GM12878 (cell line): ENCODE data around the gene KPTN. TPM values are rescaled to one million over a fixed set of nuclear protein-coding genes. Genes with fewer than 3 reads are reported as not detected.

Source experiments
- ATAC-seq: fragments of 200-7000 bp; cut with Tn5 transposase; 3 replicates; pipeline ENCODE4 v1.9.1; 2020; ENCODE audit warnings: mild to moderate bottlenecking, moderate library complexity
- BruUV-seq: library from RNA; stranded (reverse); fragments of 400-500 nt; replicated peaks from 2 replicates; lab custom pipeline; 2021; lab: Mats Ljungman, UMichigan
- CTCF ChIA-PET: fragments of 300-600 bp; sonication (Branson Sonifier 250); formaldehyde crosslinking; extraction: SDS; loops from one replicate; lab custom pipeline; 2021; ENCODE audit warnings: inconsistent platforms; lab: Yijun Ruan, JAX
- POLR2A ChIA-PET: fragments of 350-600 bp; formaldehyde crosslinking; extraction: SDS; loops from one replicate; lab custom pipeline; 2021; ENCODE audit warnings: inconsistent platforms; lab: Charles Lee
- RAD21 ChIA-PET: fragments of 300-600 bp; sonication (Branson Sonifier 250); formaldehyde crosslinking; loops from one replicate; lab custom pipeline; 2023; ENCODE audit warnings: antibody characterized with exemption; ENCODE audit not compliant: unreplicated experiment; lab: Charles Lee
- SMC1A ChIA-PET: fragments of 300-600 bp; sonication (Branson Sonifier 250); formaldehyde crosslinking; loops from one replicate; lab custom pipeline; 2023; ENCODE audit not compliant: unreplicated experiment, uncharacterized antibody; lab: Charles Lee
- DNase-seq: peaks from one replicate; pipeline ENCODE4 v3.0.0-alpha.2; 2011; ENCODE audit warnings: low read depth, low spot score
- FAIRE-seq: peaks from 3 replicates; lab custom pipeline; 2011; peaks lifted over from hg19 to GRCh38; lab: Jason Lieb, UNC
- H2AFZ ChIP-seq: 2 replicates; pipeline ENCODE4 v1.6.0; 2011; ENCODE audit warnings: low read depth, low read length, control low read depth; ENCODE audit not compliant: control insufficient read depth
- H3K27ac ChIP-seq: 2 replicates; pipeline ENCODE4 v1.5.1; 2011; ENCODE audit warnings: control low read depth; ENCODE audit not compliant: control insufficient read depth, insufficient read depth
- H3K27me3 ChIP-seq, 2 experiments: replicated peaks in 1 of 2; 2 replicates each; pipeline versions ENCODE4 v1.6.0 to v1.6.1; 2011; ENCODE audit warnings: low read length in 1 of 2; ENCODE audit not compliant: control insufficient read depth in 2 of 2, insufficient read depth in 2 of 2
- H3K36me3 ChIP-seq, 2 experiments: 2 replicates each; pipeline ENCODE4 v1.5.1; 2011; ENCODE audit warnings: low read length in 1 of 2; ENCODE audit not compliant: control insufficient read depth in 2 of 2, insufficient read depth in 2 of 2
- H3K4me1 ChIP-seq: 2 replicates; pipeline ENCODE4 v1.6.1; 2011; ENCODE audit warnings: mild to moderate bottlenecking, low read length, moderate library complexity, mixed read lengths; ENCODE audit not compliant: control insufficient read depth, insufficient read depth
- H3K4me2 ChIP-seq: 2 replicates; pipeline ENCODE4 v1.6.0; 2011; ENCODE audit warnings: control low read depth; ENCODE audit not compliant: control insufficient read depth, insufficient read depth
- H3K4me3 ChIP-seq: fragments of 200-600 bp; sonication (generic); 2 replicates; pipeline ENCODE4 v1.5.1; 2016
- H3K79me2 ChIP-seq: 2 replicates; pipeline ENCODE4 v1.6.0; 2011; ENCODE audit warnings: low read length; ENCODE audit not compliant: control insufficient read depth, insufficient read depth
- H3K9ac ChIP-seq: 2 replicates; pipeline ENCODE4 v1.8.0; 2011; ENCODE audit warnings: low read length, control low read depth, mixed read lengths; ENCODE audit not compliant: control insufficient read depth, insufficient read depth
- H3K9me3 ChIP-seq: replicated peaks from 3 replicates; pipeline ENCODE4 v1.5.1; 2011; ENCODE audit warnings: mild to moderate bottlenecking, low read length; ENCODE audit not compliant: control insufficient read depth, insufficient read depth
- H4K20me1 ChIP-seq: 2 replicates; pipeline ENCODE4 v1.6.0; 2011; ENCODE audit not compliant: control insufficient read depth, insufficient read depth
- MYC ChIP-seq: IDR thresholded peaks from 2 replicates; pipeline ENCODE4 v1.6.1; 2011; ENCODE audit warnings: mild to moderate bottlenecking, low read length, moderate library complexity, inconsistent platforms; ENCODE audit not compliant: insufficient read depth, insufficient replicate concordance, insufficient read length, severe bottlenecking
- SMAD5 ChIP-seq: IDR thresholded peaks from 2 replicates; pipeline ENCODE4 v1.6.1; 2016; ENCODE audit warnings: antibody characterized with exemption, low read depth
- YBX1 ChIP-seq: fragments of 450-650 bp; IDR thresholded peaks from 2 replicates; pipeline ENCODE4 v1.6.1; 2016; ENCODE audit warnings: antibody characterized with exemption
- ZBED1 ChIP-seq: IDR thresholded peaks from 2 replicates; pipeline ENCODE4 v1.6.1; 2016; ENCODE audit warnings: borderline replicate concordance
- WGBS: methylation state at CpG from one replicate; pipeline ENCODE4 v1.1.6; 2016; ENCODE audit warnings: low lambda C conversion rate; ENCODE audit not compliant: insufficient replicate concordance, insufficient coverage; ENCODE audit errors: missing lambda C conversion rate; 5-methylcytosine and 5-hydroxymethylcytosine counted together
- in situ Hi-C: fragments of 300-500 bp; cut with MboI; formaldehyde crosslinking; loops from 9 replicates; pipeline ENCODE4 v1.14.3; 2018; ENCODE audit warnings: mixed read lengths
- intact Hi-C: fragments of 100-400 bp; cut with micrococcal nuclease; formaldehyde crosslinking; loops from one replicate; pipeline ENCODE4 v1.14.2; 2022; ENCODE audit not compliant: unreplicated experiment
- polyA plus RNA-seq, 11 experiments: library from polyadenylated mRNA; depleted of rRNA in 4 of 11; unstranded in 6 of 11; stranded (reverse) in 5 of 11; fragments of >200 nt; fragmentation: Nextera tagmentation in 4 of 11; fragmentation: Illumina TruSeq in 1 of 11; extraction: Ambion mirVana in 4 of 11; extraction: Trizol in 1 of 11; gene quantifications; 1 replicate in 1 of 11; 2 replicates in 10 of 11; pipeline versions ENCODE4 v1.2.1 to v1.2.3, GENCODE V29; 2011 to 2016; ENCODE audit warnings: inconsistent platforms in 2 of 11, missing spikeins in 2 of 11, low read depth in 1 of 11
- total RNA-seq, 4 experiments: library from RNA; depleted of rRNA in 3 of 4; stranded (reverse); fragments of >200 nt in 3 of 4; fragmentation: Illumina TruSeq in 1 of 4; extraction: Trizol in 1 of 4; gene quantifications; 2 replicates each; pipeline versions ENCODE4 v1.2.1 to v1.2.3, GENCODE V29; 2013 to 2021

Gene KPTN
- total and polyA plus RNA-seq, 10 of the 15 experiments (the other 5 are each of a cell fraction or from before 2014, with no cell fraction given), result 0.60 to 10.1 (median 6.0) TPM

DNA sequence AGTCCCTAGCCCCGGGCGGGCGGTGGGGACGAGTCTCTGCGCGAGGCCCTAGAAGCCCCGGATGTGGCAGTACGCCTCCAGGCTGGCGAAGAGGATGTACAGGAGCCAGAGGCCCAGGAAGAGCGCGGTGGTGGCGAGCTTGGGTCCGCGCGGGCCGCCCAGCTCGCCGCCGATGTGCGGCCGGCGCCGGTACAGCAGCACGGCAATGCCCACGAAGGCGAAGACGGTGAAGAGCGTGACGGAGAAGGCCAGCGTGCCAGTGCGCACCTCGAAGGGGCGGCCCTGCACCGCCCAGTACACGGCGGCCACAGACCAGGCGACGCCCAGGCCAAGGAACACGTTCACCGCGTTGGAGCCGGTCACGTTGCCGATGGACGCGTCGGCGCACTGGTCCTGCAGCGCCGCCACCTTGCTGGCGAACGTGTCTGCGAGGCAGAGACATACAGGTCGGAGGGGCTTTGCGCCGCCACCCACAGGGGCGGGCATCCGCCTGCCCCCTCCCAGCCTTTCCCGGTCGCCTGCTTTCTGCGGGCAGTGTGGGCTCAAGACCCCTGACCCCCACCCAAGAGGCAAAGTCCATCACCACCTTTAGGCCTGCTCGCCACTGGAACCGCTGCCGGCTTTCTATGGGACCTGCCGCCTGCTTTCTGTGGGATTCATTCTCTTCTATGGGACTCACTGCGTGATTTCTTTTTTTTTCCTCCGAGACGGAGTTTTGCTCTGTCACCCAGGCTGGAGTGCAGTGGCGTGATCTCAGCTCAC lies 53.8 kb downstream of the KPTN start (continued):
- TF ChIP-seq MYC (no peak), YBX1 (no peak)
- TF ChIP-seq, all 136 proteins: peak for 0

DNA sequence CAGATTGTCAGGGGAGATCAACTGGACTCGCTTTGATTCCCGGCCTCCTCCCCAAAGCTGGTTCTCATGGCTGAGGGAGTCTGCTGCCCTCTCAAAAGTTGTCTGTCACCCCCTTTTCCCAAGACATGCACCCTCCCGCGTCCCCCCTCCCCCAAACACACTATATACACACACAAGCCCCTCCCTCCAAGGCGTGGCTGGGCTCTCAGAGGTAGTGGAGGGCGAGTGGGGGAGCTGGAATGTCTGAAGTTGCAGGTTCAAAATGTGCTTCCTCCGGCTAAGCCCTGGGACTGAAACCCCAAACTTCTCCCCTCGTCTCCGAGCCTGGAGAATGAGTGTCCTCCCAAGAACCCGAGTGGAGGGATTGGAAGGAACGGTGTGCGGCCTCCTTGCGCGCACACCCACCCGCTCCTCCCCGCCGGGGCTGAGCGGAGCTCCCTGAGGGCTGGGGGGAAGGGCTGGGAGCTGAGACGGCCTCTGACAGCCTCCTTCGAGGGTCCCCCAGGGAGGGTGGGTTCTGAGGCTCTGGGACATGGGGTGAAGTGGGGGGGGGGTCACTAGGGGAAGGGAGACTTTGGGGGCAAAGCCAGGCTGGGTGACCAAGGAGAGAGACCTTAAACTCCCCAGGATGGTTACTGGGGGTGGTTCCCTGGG lies 54.8 kb downstream of the KPTN start:
- Histone ChIP-seq H3K4me1 (peaks cover 9% of the 10 kb centered on the region), H3K27ac (no peak overlapping the region), H3K27me3 (peaks cover 2 to 13% of the 10 kb centered on the region in 2 experiments; a peak in 3 of 4 replicates), H3K4me3 (no peak overlapping the region), H3K36me3 (no peaks in the 10 kb centered on the region), H3K4me2 (no peak overlapping the region), H3K9ac (no peak overlapping the region), H2AFZ (no peak overlapping the region), H3K9me3 (no peaks in the 10 kb centered on the region), H3K79me2 (no peaks in the 10 kb centered on the region), H4K20me1 (no peaks in the 10 kb centered on the region)
- CTCF ChIA-PET, result interaction anchor here (0.5 to 2.2 kb wide), 12 partner anchors 7 to 293 kb away, joined by 3 to 28 read pairs (median 8); partner anchors contain the start of gene KPTN
- BruUV-seq, result no TSS peak
- SMC1A ChIA-PET, result interaction anchor here (0.8 to 1.9 kb wide), 7 partner anchors 7 to 269 kb away, joined by 3 to 12 read pairs (median 4); no protein-coding TSS in a partner anchor
- TF ChIP-seq ZBED1 (no peak), YBX1 (no peak), SMAD5 (no peak)
- RAD21 ChIA-PET, result interaction anchor here (1.0 to 2.4 kb wide), 2 partner anchors 132 to 295 kb away, joined by 4 to 19 read pairs; no protein-coding TSS in a partner anchor
- WGBS, result 23% methylated on average over 17 of the region's 20 CpGs
- intact Hi-C loops (no loop called here), in situ Hi-C loops (loop anchor here (5.0 kb wide), 1 partner anchor 132 kb away; no protein-coding TSS in a partner anchor)
- no peak for ATAC-seq
- POLR2A ChIA-PET, result interaction anchor here (1.2 kb wide), 1 partner anchor 136 kb away, joined by 3 read pairs; no protein-coding TSS in a partner anchor
- FAIRE-seq, result no peak
- no peak for DNase-seq
